Sigmoid colon (tissue), 7 donors: ENCODE results near the gene HMCN1. TPM values are rescaled to one million over a fixed set of nuclear protein-coding genes. Genes with fewer than 3 reads are reported as not detected.
A peak's percentile ranks its signal among the peaks of the same experiment; 100 is the strongest.

Experiments
- DNase-seq: peaks from one replicate; pipeline ENCODE4 v3.0.0-alpha.2; 2019
- H3K27ac ChIP-seq, 4 donors: fragments of 200-600 bp; sonication (generic); one replicate each; pipeline ENCODE4 v1.5.1; 2016 to 2019; ENCODE audit warnings: mild to moderate bottlenecking in 1 of 4
- H3K27me3 ChIP-seq, 3 donors: fragments of 200-600 bp; sonication (generic); one replicate each; pipeline ENCODE4 v1.5.1; 2019; ENCODE audit warnings: mild to moderate bottlenecking in 1 of 3
- H3K36me3 ChIP-seq, 4 donors: fragments of 200-600 bp; sonication (generic); one replicate each; pipeline ENCODE4 v1.5.1; 2016 to 2019
- H3K4me1 ChIP-seq, 4 donors: fragments of 200-600 bp; sonication (generic); one replicate each; pipeline ENCODE4 v1.5.1; 2017 to 2019
- H3K4me3 ChIP-seq, 4 donors: fragments of 200-600 bp; sonication (generic); one replicate each; pipeline ENCODE4 v1.5.1; 2017 to 2019; ENCODE audit warnings: mild to moderate bottlenecking in 2 of 4, moderate library complexity in 1 of 4
- H3K9me3 ChIP-seq, 4 donors: fragments of 200-600 bp in 3 of 4; sonication (generic) in 3 of 4; one replicate each; pipeline versions ENCODE4 v1.5.1 to v1.6.1; 2013 to 2019
- EP300 ChIP-seq, 4 donors: sonication (generic); formaldehyde crosslinking; IDR thresholded peaks; one replicate each; pipeline ENCODE4 v1.6.1; 2017; ENCODE audit warnings: antibody characterized with exemption in 4 of 4
- POLR2A ChIP-seq, 2 donors: fragments of 450-650 bp; IDR thresholded peaks; one replicate each; pipeline ENCODE4 v1.6.1; 2016; ENCODE audit warnings: antibody characterized with exemption in 2 of 2, mild to moderate bottlenecking in 2 of 2, moderate library complexity in 2 of 2
- POLR2AphosphoS5 ChIP-seq, 4 donors: sonication (generic); formaldehyde crosslinking; IDR thresholded peaks; one replicate each; pipeline ENCODE4 v1.6.1; 2017; ENCODE audit warnings: antibody characterized with exemption in 4 of 4
- WGBS, 2 donors: extraction: QIAGEN DNeasy Blood & Tissue Kit; methylation state at CpG; one replicate each; pipeline ENCODE4 v1.1.7; 2013; 5-methylcytosine and 5-hydroxymethylcytosine counted together
- intact Hi-C: fragments of 100-400 bp; cut with DNase I; formaldehyde crosslinking; loops from one replicate; pipeline ENCODE4 v1.15.1; 2023
- polyA plus RNA-seq, 3 donors: library from polyadenylated mRNA; stranded (reverse); fragments of 200-250 nt; gene quantifications; one replicate each; pipeline ENCODE4 v1.2.3, GENCODE V29; 2013
- total RNA-seq, 4 donors: library from RNA; depleted of rRNA; stranded (reverse); fragments of >200 nt; gene quantifications; one replicate each; pipeline ENCODE4 v1.1.0, GENCODE V29; 2016
- TF ChIP-seq, protein P1 (sequence below), 4 experiments: fragments of 450-650 bp in 3 of 4; fragments of 200-600 bp in 1 of 4; IDR thresholded peaks; one replicate each; pipeline ENCODE4 v1.5.1; 2016 to 2019; ENCODE audit warnings: antibody characterized with exemption in 4 of 4, mild to moderate bottlenecking in 3 of 4, moderate library complexity in 2 of 4
- donor health status: healthy with polysubstance abuse.
- donor health status: Bipolar disorder and iron deficiency.
- donor health status: healthy.

Gene HMCN1
- total and polyA plus RNA-seq, 7 donors = under 0.01 to 22.7 (median 6.7) TPM

DNA sequence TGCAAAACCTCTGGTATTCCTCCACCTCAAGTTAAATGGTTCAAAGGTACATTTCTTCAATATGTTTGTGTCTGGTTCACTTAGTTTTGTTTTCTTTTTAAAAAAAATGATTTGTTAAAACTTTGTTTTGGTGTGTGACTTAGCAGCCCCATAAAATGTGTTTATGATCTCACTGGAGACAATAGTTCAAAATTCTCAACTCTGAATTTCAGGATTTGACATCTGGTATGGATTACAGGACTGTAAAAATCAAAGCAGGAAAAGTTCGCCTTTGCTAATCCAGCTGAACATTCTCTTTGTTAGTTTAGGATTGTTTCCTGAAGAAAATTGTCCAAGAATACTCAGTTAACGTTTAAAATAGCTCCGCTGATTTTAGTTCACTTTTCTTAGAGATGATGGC, 231.7 kb downstream of the HMCN1 start:
- H3K27ac ChIP-seq = peak overlapping the region in 3 of 4 donors; percentile 49 to 76 (median 50)
- no peaks in the 10 kb centered on the region for H3K9me3 ChIP-seq
- DNase-seq = no peak
- no peak overlapping the region for H3K4me3 ChIP-seq
- no peaks in the 10 kb centered on the region for H3K36me3 ChIP-seq
- no peaks in the 10 kb centered on the region for H3K27me3 ChIP-seq
- intact Hi-C loops = no loop called here
- WGBS, 2 donors = 51 to 73% methylated on average over 3 of the region's 3 CpGs
- H3K4me1 ChIP-seq = peaks cover 0 to 51% (median 31%) of the 10 kb centered on the region in 4 donors
- TF ChIP-seq, protein P1, sequence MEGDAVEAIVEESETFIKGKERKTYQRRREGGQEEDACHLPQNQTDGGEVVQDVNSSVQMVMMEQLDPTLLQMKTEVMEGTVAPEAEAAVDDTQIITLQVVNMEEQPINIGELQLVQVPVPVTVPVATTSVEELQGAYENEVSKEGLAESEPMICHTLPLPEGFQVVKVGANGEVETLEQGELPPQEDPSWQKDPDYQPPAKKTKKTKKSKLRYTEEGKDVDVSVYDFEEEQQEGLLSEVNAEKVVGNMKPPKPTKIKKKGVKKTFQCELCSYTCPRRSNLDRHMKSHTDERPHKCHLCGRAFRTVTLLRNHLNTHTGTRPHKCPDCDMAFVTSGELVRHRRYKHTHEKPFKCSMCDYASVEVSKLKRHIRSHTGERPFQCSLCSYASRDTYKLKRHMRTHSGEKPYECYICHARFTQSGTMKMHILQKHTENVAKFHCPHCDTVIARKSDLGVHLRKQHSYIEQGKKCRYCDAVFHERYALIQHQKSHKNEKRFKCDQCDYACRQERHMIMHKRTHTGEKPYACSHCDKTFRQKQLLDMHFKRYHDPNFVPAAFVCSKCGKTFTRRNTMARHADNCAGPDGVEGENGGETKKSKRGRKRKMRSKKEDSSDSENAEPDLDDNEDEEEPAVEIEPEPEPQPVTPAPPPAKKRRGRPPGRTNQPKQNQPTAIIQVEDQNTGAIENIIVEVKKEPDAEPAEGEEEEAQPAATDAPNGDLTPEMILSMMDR (IDR thresholded peaks at IDR 0.05) = no peak
- TF ChIP-seq EP300 (IDR thresholded peaks at IDR 0.05) (no peak), POLR2AphosphoS5 (IDR thresholded peaks at IDR 0.05) (no peak), POLR2A (IDR thresholded peaks at IDR 0.05) (no peak)

DNA sequence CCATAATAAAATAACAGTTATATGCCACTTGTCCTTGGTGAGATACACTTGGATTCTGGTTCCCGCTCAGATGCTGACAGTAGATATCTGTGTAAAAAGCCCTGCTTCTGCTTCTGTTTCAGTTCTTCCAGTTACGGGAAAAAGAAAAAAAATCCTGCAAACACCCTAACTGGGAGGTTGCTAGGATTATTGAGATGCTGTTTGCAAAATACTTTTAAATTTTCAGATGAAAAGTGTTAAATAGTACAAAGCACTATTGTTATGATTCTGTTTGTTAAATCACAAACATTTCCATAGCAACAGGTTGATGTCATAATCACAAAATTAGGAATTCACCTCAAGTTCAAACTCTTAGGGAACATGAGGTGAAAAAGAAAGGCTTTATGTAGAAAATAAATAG, 232.3 kb downstream of the HMCN1 start:
- H3K9me3 ChIP-seq = no peaks in the 10 kb centered on the region
- peak overlapping the region in 3 of 4 donors; percentile 21 to 76 (median 49) for H3K27ac ChIP-seq
- no peaks in the 10 kb centered on the region for H3K27me3 ChIP-seq
- no peaks in the 10 kb centered on the region for H3K36me3 ChIP-seq
- H3K4me3 ChIP-seq = no peak overlapping the region
- H3K4me1 ChIP-seq = peaks cover 0 to 45% (median 26%) of the 10 kb centered on the region in 4 donors
- 78 to 84% methylated on average over 2 of the region's 2 CpGs for WGBS, 2 donors
- DNase-seq = no peak
- TF ChIP-seq POLR2AphosphoS5 (IDR thresholded peaks at IDR 0.05) (no peak), POLR2A (IDR thresholded peaks at IDR 0.05) (no peak), EP300 (IDR thresholded peaks at IDR 0.05) (no peak)
- TF ChIP-seq, protein P1 (IDR thresholded peaks at IDR 0.05) = no peak
- intact Hi-C loops = no loop called here

DNA sequence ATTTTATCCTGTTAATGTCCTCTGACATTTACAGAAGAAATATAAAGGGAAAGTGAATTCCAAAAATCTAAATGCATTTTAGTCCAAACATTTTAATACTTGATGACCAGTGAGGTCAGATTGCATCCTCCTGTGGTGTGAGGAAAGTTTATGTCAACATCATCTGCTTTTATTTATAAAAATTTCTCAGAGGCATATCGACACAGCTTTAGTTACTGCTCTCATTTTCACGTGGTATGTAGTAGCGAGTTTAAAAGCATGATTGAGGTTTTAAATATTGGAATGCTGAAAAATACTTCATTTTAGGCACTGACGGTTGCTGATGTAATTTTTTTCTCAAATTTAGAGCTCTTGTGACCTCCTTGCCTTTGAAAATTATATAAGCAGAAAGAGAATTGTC, 234.8 kb downstream of the HMCN1 start:
- WGBS, 2 donors = 71 to 79% methylated on average over 4 of the region's 4 CpGs
- no peak overlapping the region for H3K4me3 ChIP-seq
- H3K27me3 ChIP-seq = no peaks in the 10 kb centered on the region
- H3K9me3 ChIP-seq = no peaks in the 10 kb centered on the region
- H3K36me3 ChIP-seq = no peaks in the 10 kb centered on the region
- peaks cover 0 to 36% (median 19%) of the 10 kb centered on the region in 4 donors for H3K4me1 ChIP-seq
- H3K27ac ChIP-seq = peak overlapping the region in 3 of 4 donors; percentile 10 to 69 (median 46)
- TF ChIP-seq, protein P1 (IDR thresholded peaks at IDR 0.05) = no peak
- TF ChIP-seq POLR2A (IDR thresholded peaks at IDR 0.05) (no peak), EP300 (IDR thresholded peaks at IDR 0.05) (no peak), POLR2AphosphoS5 (IDR thresholded peaks at IDR 0.05) (no peak)
- no peak for DNase-seq
- intact Hi-C loops = no loop called here

DNA sequence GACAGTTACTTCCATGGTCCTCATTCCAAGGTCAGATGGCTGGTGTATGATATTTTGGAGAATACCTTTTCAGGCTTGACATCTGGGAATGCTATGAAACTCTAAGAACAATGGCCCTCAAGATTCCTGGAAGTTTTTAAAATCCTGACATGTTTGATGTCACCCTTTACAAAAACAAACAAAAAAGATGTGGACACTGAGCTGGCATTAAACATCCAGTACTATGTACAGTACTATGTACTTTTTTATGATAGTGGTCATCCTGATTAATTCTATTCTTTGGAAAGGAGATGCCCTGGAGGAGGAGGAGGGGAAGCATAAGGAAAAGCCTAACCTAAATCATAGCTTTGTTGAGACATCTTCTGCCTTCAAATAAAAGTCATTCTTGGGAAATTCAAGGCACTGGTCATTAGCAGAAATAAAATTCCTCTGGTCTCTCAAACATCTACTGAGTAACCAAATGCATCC, 235.4 kb downstream of the HMCN1 start:
- peaks cover 0 to 31% (median 17%) of the 10 kb centered on the region in 4 donors for H3K4me1 ChIP-seq
- H3K27ac ChIP-seq = peak overlapping the region in 3 of 4 donors; percentile 10 to 69 (median 46)
- DNase-seq = no peak
- no peak overlapping the region for H3K4me3 ChIP-seq
- TF ChIP-seq EP300 (IDR thresholded peaks at IDR 0.05) = no peak
- TF ChIP-seq, protein P1 (IDR thresholded peaks at IDR 0.05) = no peak
- TF ChIP-seq POLR2A (IDR thresholded peaks at IDR 0.05) = no peak
- no peak for TF ChIP-seq POLR2AphosphoS5 (IDR thresholded peaks at IDR 0.05)
- H3K27me3 ChIP-seq = no peaks in the 10 kb centered on the region
- intact Hi-C loops = no loop called here
- H3K9me3 ChIP-seq = no peaks in the 10 kb centered on the region
- no peaks in the 10 kb centered on the region for H3K36me3 ChIP-seq

DNA sequence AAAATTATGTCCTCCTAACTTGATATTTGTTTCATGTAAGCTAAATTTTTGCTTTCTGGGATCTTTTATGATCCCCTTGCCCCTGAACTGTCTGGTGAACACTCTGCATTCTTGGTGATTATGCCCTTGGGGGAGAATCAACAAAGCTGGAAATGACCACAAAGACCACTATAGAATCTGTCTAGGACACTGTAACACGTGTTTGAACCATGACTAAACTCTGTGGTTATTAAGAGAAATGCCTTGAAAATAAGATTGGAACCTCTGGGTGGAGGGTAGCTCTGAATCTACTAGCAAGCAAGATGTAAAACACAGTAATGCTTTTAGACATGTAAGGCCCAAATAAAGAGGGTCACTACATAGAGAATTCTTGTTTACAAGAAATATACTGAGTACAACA, 237.5 kb downstream of the HMCN1 start:
- no peaks in the 10 kb centered on the region for H3K27me3 ChIP-seq
- intact Hi-C loops = no loop called here
- no peak overlapping the region for H3K4me3 ChIP-seq
- no peak overlapping the region for H3K27ac ChIP-seq
- H3K4me1 ChIP-seq = peaks cover 0 to 14% (median 8%) of the 10 kb centered on the region in 4 donors
- no peak for DNase-seq
- TF ChIP-seq, protein P1 (IDR thresholded peaks at IDR 0.05) = no peak
- TF ChIP-seq POLR2AphosphoS5 (IDR thresholded peaks at IDR 0.05) (no peak), POLR2A (IDR thresholded peaks at IDR 0.05) (no peak), EP300 (IDR thresholded peaks at IDR 0.05) (no peak)
- no peaks in the 10 kb centered on the region for H3K9me3 ChIP-seq
- H3K36me3 ChIP-seq = no peaks in the 10 kb centered on the region
- 53 to 59% methylated on average over 1 of the region's 1 CpG for WGBS, 2 donors
